HG03108 (cell line): ENCODE data around the gene MSGN1.

Source experiments
- ATAC-seq: cut with Tn5 transposase; IDR thresholded peaks from one replicate; pipeline ENCODE4 v1.9.1; 2021; ENCODE audit warnings: moderate library complexity; ENCODE audit not compliant: unreplicated experiment

MSGN1 gene

GRCh38 chr2:17846676-17847075 lies 30.4 kb downstream of the MSGN1 start:
- ATAC-seq = no peak

GRCh38 chr2:17847236-17847635 lies 31.0 kb downstream of the MSGN1 start:
- ATAC-seq = no peak

GRCh38 chr2:17849275-17849674 lies 33.0 kb downstream of the MSGN1 start:
- no peak for ATAC-seq

GRCh38 chr2:17850151-17850550 lies 33.9 kb downstream of the MSGN1 start:
- ATAC-seq = no peak

GRCh38 chr2:17851731-17852585 lies 35.7 kb downstream of the MSGN1 start:
- peak; percentile 69 for ATAC-seq

GRCh38 chr2:17853799-17854198 lies 37.5 kb downstream of the MSGN1 start:
- no peak for ATAC-seq

GRCh38 chr2:17857021-17857420 lies 40.8 kb downstream of the MSGN1 start:
- ATAC-seq = no peak

- ATAC-seq = no peak
These were observed 41.8 kb downstream of the MSGN1 start for GRCh38 chr2:17858064-17858463.

- no peak for ATAC-seq
These were observed 47.3 kb downstream of the MSGN1 start for GRCh38 chr2:17863539-17863938.

- no peak for ATAC-seq
These were observed 48.4 kb downstream of the MSGN1 start for GRCh38 chr2:17864676-17865075.

- no peak for ATAC-seq
These were observed 50.9 kb downstream of the MSGN1 start for GRCh38 chr2:17867133-17867532.
